ENCODE data around the gene LARP1. TPM values are rescaled to one million over a fixed set of nuclear protein-coding genes. Genes with fewer than 3 reads are reported as not detected.

The LARP1 gene
- total RNA-seq, 1 experiment from 2014 or later: 105 TPM

DNA sequence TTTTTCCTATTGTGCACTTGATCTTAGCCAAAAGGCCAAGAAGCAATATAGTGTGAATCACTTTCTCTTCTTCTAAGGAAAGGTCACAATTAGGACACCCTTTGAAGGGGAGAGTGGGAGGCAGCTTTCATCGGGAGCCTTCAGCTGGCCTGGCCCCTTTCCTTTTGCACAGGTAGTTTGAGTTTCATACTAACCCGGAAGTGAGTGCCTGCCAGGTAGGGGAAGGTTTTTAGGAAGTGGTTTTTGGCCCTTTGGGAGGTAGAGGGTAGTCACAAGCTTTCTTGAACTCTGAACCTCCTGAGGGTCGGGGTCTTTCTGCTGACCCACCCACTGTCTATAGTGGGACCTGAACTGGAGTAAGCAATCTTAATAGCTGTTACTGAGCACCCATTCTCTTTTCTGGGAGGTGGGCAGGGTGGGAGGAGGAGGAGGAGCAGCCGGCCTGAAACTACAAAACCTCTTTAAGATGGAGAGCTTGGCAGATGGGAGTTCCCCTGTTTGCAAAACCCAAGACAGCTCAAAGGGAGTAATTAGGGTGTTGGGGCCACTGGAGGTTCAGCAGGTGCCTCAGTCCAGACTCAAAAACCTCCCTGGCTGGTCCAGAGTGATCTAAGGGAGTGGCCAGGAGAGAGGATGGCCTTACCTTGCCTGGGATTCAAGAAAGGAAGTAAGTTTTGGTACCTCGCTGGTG is 6.0 kb downstream of the LARP1 start:
- no peak overlapping the region for H3K4me3 ChIP-seq (ENCODE audit: low read length)
- no peak for DNase-seq
- H3K4me1 ChIP-seq (ENCODE audit: low read length): peaks cover 64% of the 10 kb centered on the region
- peaks cover 99% of the 10 kb centered on the region for H3K79me2 ChIP-seq (ENCODE audit: low read length)
- peaks cover 9% of the 10 kb centered on the region; the same call in 1 of the 2 replicates for H3K36me3 ChIP-seq (ENCODE audit: insufficient read depth, low read length)
- no peak overlapping the region for H2AFZ ChIP-seq (ENCODE audit: low read length)
- H3K27me3 ChIP-seq (ENCODE audit: low read length): no peaks in the 10 kb centered on the region
- no peaks in the 10 kb centered on the region for H3K9me3 ChIP-seq (ENCODE audit: low read length)
- no peak overlapping the region for H3K9ac ChIP-seq (ENCODE audit: low read length)
- peaks cover 86% of the 10 kb centered on the region for H4K20me1 ChIP-seq (ENCODE audit: insufficient read depth, low read depth, low read length)
- H3K9me2 ChIP-seq (replicated peaks; ENCODE audit: insufficient read depth, low read length): no peaks in the 10 kb centered on the region
- peak overlapping the region; percentile 76 for H3K4me2 ChIP-seq (ENCODE audit: low read depth, low read length, poor library complexity, severe bottlenecking)
- H3K27ac ChIP-seq (ENCODE audit: low read length): 0 out of 2 replicates have a peak overlapping the region, but pooled peaks have one; percentile 14

DNA sequence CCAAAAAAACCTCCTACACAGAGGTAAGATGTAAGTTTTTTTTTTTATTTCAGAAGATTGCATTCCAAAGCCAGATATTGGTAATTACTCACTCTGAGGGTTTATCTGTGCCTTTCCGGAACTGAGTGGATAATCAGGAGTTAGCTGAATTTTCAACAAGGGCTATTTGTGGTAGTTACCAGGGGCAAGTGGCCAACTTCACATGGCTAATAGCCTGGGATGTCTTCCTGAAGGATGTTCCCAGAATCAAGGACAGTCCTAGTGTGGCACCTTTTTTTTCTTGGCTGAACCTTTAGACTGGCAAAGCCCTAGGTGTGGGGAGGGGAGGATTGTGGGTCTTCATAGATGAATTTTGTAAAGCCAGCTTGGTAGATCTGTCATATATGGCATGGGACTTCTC is 7.1 kb downstream of the LARP1 start:
- H3K9ac ChIP-seq (ENCODE audit: low read length): no peak overlapping the region
- H3K36me3 ChIP-seq (ENCODE audit: insufficient read depth, low read length): peaks cover 9% of the 10 kb centered on the region; the same call in 1 of the 2 replicates

DNA sequence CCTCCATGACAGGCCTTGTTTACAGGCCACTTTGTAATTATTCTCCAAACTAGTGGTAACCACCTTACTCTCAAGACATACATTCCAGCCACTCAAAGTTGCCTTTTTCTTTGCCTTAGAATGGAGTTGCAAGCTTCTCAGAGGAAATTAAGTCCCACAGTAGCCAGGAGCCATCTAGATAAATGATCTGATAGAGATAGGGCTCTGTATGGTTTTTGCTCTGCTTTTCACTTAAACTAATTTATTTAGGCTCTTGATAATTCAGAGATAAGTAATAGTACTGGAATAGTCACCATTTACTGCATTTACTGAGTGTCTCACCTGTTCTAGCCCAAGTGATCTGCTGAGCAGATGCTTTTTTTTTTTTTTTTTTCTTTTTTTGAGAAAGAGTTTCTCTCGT is 7.5 kb downstream of the LARP1 start:
- Histone ChIP-seq H3K27me3 (ENCODE audit: low read length) (no peaks in the 10 kb centered on the region), H2AFZ (ENCODE audit: low read length) (no peak overlapping the region), H4K20me1 (ENCODE audit: insufficient read depth, low read depth, low read length) (peaks cover 91% of the 10 kb centered on the region), H3K36me3 (ENCODE audit: insufficient read depth, low read length) (peaks cover 9% of the 10 kb centered on the region; the same call in 1 of the 2 replicates), H3K4me2 (ENCODE audit: low read depth, low read length, poor library complexity, severe bottlenecking) (no peak overlapping the region), H3K4me1 (ENCODE audit: low read length) (peaks cover 79% of the 10 kb centered on the region), H3K9ac (ENCODE audit: low read length) (no peak overlapping the region), H3K9me3 (ENCODE audit: low read length) (no peaks in the 10 kb centered on the region), H3K9me2 (replicated peaks; ENCODE audit: insufficient read depth, low read length) (no peaks in the 10 kb centered on the region), H3K79me2 (ENCODE audit: low read length) (peaks cover 100% of the 10 kb centered on the region), H3K27ac (ENCODE audit: low read length) (no peak overlapping the region), H3K4me3 (ENCODE audit: low read length) (no peak overlapping the region)
- DNase-seq: no peak

More for the DNA sequence above, 7.1 kb downstream of the LARP1 start:
- H3K4me2 ChIP-seq (ENCODE audit: low read depth, low read length, poor library complexity, severe bottlenecking): no peak overlapping the region
- no peaks in the 10 kb centered on the region for H3K9me2 ChIP-seq (replicated peaks; ENCODE audit: insufficient read depth, low read length)
- no peak overlapping the region for H3K27ac ChIP-seq (ENCODE audit: low read length)
- H4K20me1 ChIP-seq (ENCODE audit: insufficient read depth, low read depth, low read length): peaks cover 89% of the 10 kb centered on the region
- no peak overlapping the region for H2AFZ ChIP-seq (ENCODE audit: low read length)
- H3K4me3 ChIP-seq (ENCODE audit: low read length): no peak overlapping the region
- no peak for DNase-seq
- no peaks in the 10 kb centered on the region for H3K27me3 ChIP-seq (ENCODE audit: low read length)
- no peaks in the 10 kb centered on the region for H3K9me3 ChIP-seq (ENCODE audit: low read length)
- peaks cover 75% of the 10 kb centered on the region for H3K4me1 ChIP-seq (ENCODE audit: low read length)
- H3K79me2 ChIP-seq (ENCODE audit: low read length): peaks cover 99% of the 10 kb centered on the region

DNA sequence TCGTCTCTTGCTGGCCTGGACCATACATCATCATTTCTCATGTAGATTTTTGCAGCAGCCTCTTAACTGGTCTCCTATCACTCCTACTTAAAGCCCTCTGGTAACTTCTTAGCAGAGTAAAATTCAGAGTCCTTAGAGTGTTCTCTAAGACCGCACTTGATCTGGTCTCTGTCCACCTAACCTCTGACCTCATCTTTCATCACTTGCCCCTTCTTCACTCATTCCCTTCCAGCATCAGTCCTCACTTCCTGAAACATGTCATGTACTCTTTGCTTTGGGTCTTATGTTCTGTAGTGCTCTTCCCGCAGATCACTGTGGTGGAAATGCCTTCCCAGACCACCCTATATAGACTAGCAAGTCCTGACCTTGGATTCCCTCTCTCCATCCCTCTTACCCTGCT is 9.8 kb downstream of the LARP1 start:
- H3K9ac ChIP-seq (ENCODE audit: low read length): no peak overlapping the region
- H3K27ac ChIP-seq (ENCODE audit: low read length): no peak overlapping the region
- H3K4me3 ChIP-seq (ENCODE audit: low read length): no peak overlapping the region
- no peaks in the 10 kb centered on the region for H3K9me2 ChIP-seq (replicated peaks; ENCODE audit: insufficient read depth, low read length)
- peaks cover 6% of the 10 kb centered on the region; the same call in 1 of the 2 replicates for H3K36me3 ChIP-seq (ENCODE audit: insufficient read depth, low read length)
- DNase-seq: no peak
- H3K4me1 ChIP-seq (ENCODE audit: low read length): peaks cover 76% of the 10 kb centered on the region
- no peaks in the 10 kb centered on the region for H3K27me3 ChIP-seq (ENCODE audit: low read length)
- H4K20me1 ChIP-seq (ENCODE audit: insufficient read depth, low read depth, low read length): peaks cover 88% of the 10 kb centered on the region
- no peak overlapping the region for H3K4me2 ChIP-seq (ENCODE audit: low read depth, low read length, poor library complexity, severe bottlenecking)
- H3K79me2 ChIP-seq (ENCODE audit: low read length): peaks cover 98% of the 10 kb centered on the region
- no peaks in the 10 kb centered on the region for H3K9me3 ChIP-seq (ENCODE audit: low read length)
- no peak overlapping the region for H2AFZ ChIP-seq (ENCODE audit: low read length)

DNA sequence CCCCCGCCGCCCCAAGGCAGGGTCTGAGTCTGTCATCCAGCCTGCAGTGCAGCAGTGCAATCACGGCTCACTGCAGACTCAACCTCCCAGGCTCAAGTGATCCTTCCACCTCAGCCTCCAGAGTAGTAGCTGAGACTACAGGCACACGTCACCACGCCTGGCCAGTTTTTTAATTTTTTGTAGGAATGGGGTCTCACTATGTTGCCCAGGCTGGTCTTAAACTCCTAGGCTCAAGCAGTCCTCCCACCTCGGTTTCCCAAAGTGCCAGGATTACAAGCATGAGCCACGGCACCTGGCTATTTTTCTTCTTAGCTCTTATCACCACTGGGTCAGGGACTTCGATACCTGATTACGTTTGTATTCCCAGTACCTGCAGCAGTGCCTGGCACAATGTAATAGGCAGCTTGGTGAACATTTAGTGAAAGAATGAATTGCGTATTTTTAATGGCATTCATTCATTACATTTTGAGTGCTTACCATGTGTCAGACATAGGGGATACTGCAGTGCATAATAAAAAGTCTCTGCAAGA is 10.3 kb downstream of the LARP1 start:
- Histone ChIP-seq H3K27me3 (ENCODE audit: low read length) (no peaks in the 10 kb centered on the region), H3K4me2 (ENCODE audit: low read depth, low read length, poor library complexity, severe bottlenecking) (no peak overlapping the region), H3K79me2 (ENCODE audit: low read length) (peaks cover 98% of the 10 kb centered on the region), H3K36me3 (ENCODE audit: insufficient read depth, low read length) (peaks cover 6% of the 10 kb centered on the region; the same call in 1 of the 2 replicates), H4K20me1 (ENCODE audit: insufficient read depth, low read depth, low read length) (peaks cover 88% of the 10 kb centered on the region), H3K9me3 (ENCODE audit: low read length) (no peaks in the 10 kb centered on the region), H3K9ac (ENCODE audit: low read length) (no peak overlapping the region), H2AFZ (ENCODE audit: low read length) (no peak overlapping the region), H3K4me3 (ENCODE audit: low read length) (no peak overlapping the region), H3K9me2 (replicated peaks; ENCODE audit: insufficient read depth, low read length) (no peaks in the 10 kb centered on the region), H3K4me1 (ENCODE audit: low read length) (peaks cover 74% of the 10 kb centered on the region), H3K27ac (ENCODE audit: low read length) (no peak overlapping the region)
- DNase-seq: no peak

DNA sequence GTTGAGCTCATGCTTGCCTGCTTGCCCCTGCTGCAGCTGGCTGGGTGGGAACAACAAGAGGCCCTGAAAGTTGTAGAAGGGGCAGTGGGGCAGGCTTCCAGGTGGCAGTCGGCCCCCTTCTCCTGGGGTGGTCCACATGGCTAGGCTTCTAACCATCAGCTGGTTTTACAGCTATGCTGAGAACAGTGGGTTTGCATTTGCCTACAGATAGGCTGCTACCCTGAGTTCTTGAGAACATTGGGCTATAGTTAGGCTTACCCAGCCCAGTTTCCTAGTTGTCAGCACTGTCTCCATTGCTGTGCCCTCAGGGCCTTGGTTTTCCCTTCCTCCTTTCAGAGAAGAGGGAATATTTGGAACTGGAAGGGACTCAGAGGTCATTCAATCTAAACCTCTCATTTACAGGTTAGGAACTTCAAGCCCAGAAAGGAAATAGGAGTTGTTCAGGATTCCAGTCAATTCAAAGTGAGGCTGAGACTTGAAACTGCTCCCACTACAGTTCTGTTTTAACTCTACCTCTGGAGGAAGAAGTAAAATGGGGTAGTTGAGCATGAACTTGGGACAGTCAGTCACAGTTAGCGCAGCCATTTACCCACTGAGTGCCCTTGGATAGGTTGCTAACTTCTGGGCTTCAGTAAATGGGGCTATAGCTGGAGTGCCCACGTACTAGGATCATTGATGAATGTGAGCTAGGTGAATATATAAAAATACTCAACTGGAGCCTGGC is 11.5 kb downstream of the LARP1 start:
- Histone ChIP-seq H3K4me2 (ENCODE audit: low read depth, low read length, poor library complexity, severe bottlenecking) (peak overlapping the region; percentile 2), H3K9me3 (ENCODE audit: low read length) (no peaks in the 10 kb centered on the region), H3K27ac (ENCODE audit: low read length) (no peak overlapping the region), H3K79me2 (ENCODE audit: low read length) (peaks cover 98% of the 10 kb centered on the region), H3K36me3 (ENCODE audit: insufficient read depth, low read length) (peaks cover 1% of the 10 kb centered on the region; the same call in 1 of the 2 replicates), H3K27me3 (ENCODE audit: low read length) (no peaks in the 10 kb centered on the region), H4K20me1 (ENCODE audit: insufficient read depth, low read depth, low read length) (peaks cover 88% of the 10 kb centered on the region), H3K4me3 (ENCODE audit: low read length) (no peak overlapping the region), H3K9me2 (replicated peaks; ENCODE audit: insufficient read depth, low read length) (no peaks in the 10 kb centered on the region), H3K4me1 (ENCODE audit: low read length) (peaks cover 63% of the 10 kb centered on the region), H2AFZ (ENCODE audit: low read length) (no peak overlapping the region), H3K9ac (ENCODE audit: low read length) (no peak overlapping the region)
- DNase-seq: no peak

DNA sequence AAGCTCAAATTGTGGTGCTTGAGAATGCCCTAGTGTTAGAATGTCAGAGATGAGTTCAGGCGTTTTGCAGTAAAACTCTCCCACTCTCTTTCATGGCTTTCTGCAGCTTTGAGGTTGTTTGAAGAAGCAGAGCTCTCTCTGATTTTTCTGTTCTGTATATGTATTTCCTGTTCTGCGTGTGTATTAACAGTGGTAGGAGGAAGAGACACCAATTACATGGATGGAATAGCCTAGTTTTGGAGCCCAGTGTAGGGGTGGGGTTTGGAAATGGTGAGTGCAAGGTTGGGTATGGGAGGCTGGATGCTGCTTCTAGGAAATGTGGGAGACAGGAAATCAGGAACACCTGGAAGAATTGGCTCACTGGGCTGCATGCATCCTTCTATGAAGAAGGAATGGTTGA is 12.4 kb downstream of the LARP1 start:
- no peaks in the 10 kb centered on the region for H3K9me3 ChIP-seq (ENCODE audit: low read length)
- no peak overlapping the region for H3K4me3 ChIP-seq (ENCODE audit: low read length)
- peaks cover 57% of the 10 kb centered on the region for H3K4me1 ChIP-seq (ENCODE audit: low read length)
- peaks cover 98% of the 10 kb centered on the region for H3K79me2 ChIP-seq (ENCODE audit: low read length)
- H3K9ac ChIP-seq (ENCODE audit: low read length): no peak overlapping the region
- H3K4me2 ChIP-seq (ENCODE audit: low read depth, low read length, poor library complexity, severe bottlenecking): no peak overlapping the region
- DNase-seq: no peak
- H2AFZ ChIP-seq (ENCODE audit: low read length): no peak overlapping the region
- peaks cover 82% of the 10 kb centered on the region for H4K20me1 ChIP-seq (ENCODE audit: insufficient read depth, low read depth, low read length)
- no peaks in the 10 kb centered on the region for H3K9me2 ChIP-seq (replicated peaks; ENCODE audit: insufficient read depth, low read length)
- no peaks in the 10 kb centered on the region for H3K27me3 ChIP-seq (ENCODE audit: low read length)
- no peak overlapping the region for H3K27ac ChIP-seq (ENCODE audit: low read length)
- no peaks in the 10 kb centered on the region; the same call in 1 of the 2 replicates for H3K36me3 ChIP-seq (ENCODE audit: insufficient read depth, low read length)

DNA sequence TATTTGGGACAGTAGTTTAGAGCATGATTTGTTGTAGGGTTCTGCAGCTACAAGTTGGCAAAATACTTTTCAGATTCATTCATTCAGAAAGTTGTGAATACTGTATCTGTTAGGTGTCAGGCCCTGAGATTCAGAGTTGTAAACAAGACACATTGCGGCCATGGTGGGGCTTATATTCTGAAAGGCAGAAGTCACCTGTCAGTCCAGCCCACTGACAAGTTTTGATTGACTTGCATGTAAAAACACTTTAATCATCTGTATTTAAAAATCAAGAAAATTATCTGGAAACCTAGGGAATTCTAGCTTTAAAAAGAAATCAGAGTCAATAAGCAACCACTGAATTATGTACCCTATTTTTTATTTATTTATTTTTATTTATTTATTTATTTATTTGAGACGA is 13.0 kb downstream of the LARP1 start:
- Histone ChIP-seq H3K27me3 (ENCODE audit: low read length) (no peaks in the 10 kb centered on the region), H3K27ac (ENCODE audit: low read length) (no peak overlapping the region), H3K4me3 (ENCODE audit: low read length) (no peak overlapping the region), H3K4me1 (ENCODE audit: low read length) (peaks cover 57% of the 10 kb centered on the region), H3K9me3 (ENCODE audit: low read length) (no peaks in the 10 kb centered on the region), H3K9me2 (replicated peaks; ENCODE audit: insufficient read depth, low read length) (no peaks in the 10 kb centered on the region), H3K4me2 (ENCODE audit: low read depth, low read length, poor library complexity, severe bottlenecking) (no peak overlapping the region), H4K20me1 (ENCODE audit: insufficient read depth, low read depth, low read length) (peaks cover 82% of the 10 kb centered on the region), H3K79me2 (ENCODE audit: low read length) (peaks cover 98% of the 10 kb centered on the region), H2AFZ (ENCODE audit: low read length) (no peak overlapping the region), H3K9ac (ENCODE audit: low read length) (no peak overlapping the region), H3K36me3 (ENCODE audit: insufficient read depth, low read length) (no peaks in the 10 kb centered on the region; the same call in 1 of the 2 replicates)
- DNase-seq: no peak

All from Karpas-422 (cell line).